ENCODE data around the gene GNPTG. TPM values are rescaled to one million over a fixed set of nuclear protein-coding genes. Genes with fewer than 3 reads are reported as not detected.

GNPTG gene
- total RNA-seq, 4 donors from 2014 or later: 20.6 to 37.5 (median 30.2) TPM

- Histone ChIP-seq H3K36me3 (peaks cover 0 to 19% of the 10 kb centered on the region in 2 donors), H3K9me3 (no peaks in the 10 kb centered on the region), H3K27ac (no peak overlapping the region), H3K27me3 (no peaks in the 10 kb centered on the region), H3K4me1 (peaks cover 11 to 18% of the 10 kb centered on the region in 2 donors), H3K4me3 (no peak overlapping the region)
- DNase-seq (no peak), ATAC-seq (no peak)
- intact Hi-C loops (cut with DNase I; ENCODE audit: low total_unique reads) (no loop called here), in situ Hi-C loops (cut with MboI; ENCODE audit: low sequenced_read_pairs in 4 of 4) (no loop called here)
- no peak for TF ChIP-seq CTCF (IDR thresholded peaks at IDR 0.05 in 4 of 5, conservative IDR thresholded peaks at IDR 0.05 in 1 of 5)
- no peak for TF ChIP-seq POLR2A (IDR thresholded peaks at IDR 0.05)
These were observed 5.9 kb upstream of the GNPTG start for GRCh38 chr16:1345651-1346421.

GRCh38 chr16:1346422-1347285 is 5.1 kb upstream of the GNPTG start:
- Histone ChIP-seq H3K4me1 (peaks cover 15 to 22% of the 10 kb centered on the region in 2 donors), H3K27ac (no peak overlapping the region), H3K27me3 (no peaks in the 10 kb centered on the region), H3K9me3 (no peaks in the 10 kb centered on the region), H3K36me3 (peaks cover 0 to 19% of the 10 kb centered on the region in 2 donors), H3K4me3 (no peak overlapping the region)
- in situ Hi-C loops (cut with MboI; ENCODE audit: low sequenced_read_pairs in 4 of 4): no loop called here
- DNase-seq (no peak), ATAC-seq (no peak)
- TF ChIP-seq POLR2A (IDR thresholded peaks at IDR 0.05): no peak
- no peak for TF ChIP-seq CTCF (IDR thresholded peaks at IDR 0.05 in 4 of 5, conservative IDR thresholded peaks at IDR 0.05 in 1 of 5)
- intact Hi-C loops (cut with DNase I; ENCODE audit: low total_unique reads): no loop called here

- intact Hi-C loops (cut with DNase I; ENCODE audit: low total_unique reads): no loop called here
- no peaks in the 10 kb centered on the region for H3K27me3 ChIP-seq
- ATAC-seq: no peak
- DNase-seq: no peak
- in situ Hi-C loops (cut with MboI; ENCODE audit: low sequenced_read_pairs in 4 of 4): no loop called here
- H3K27ac ChIP-seq: no peak overlapping the region
- H3K4me1 ChIP-seq: peaks cover 15 to 25% of the 10 kb centered on the region in 2 donors
- no peaks in the 10 kb centered on the region for H3K9me3 ChIP-seq
- peaks cover 0 to 19% of the 10 kb centered on the region in 2 donors for H3K36me3 ChIP-seq
- no peak overlapping the region for H3K4me3 ChIP-seq
- TF ChIP-seq CTCF (IDR thresholded peaks at IDR 0.05 in 4 of 5, conservative IDR thresholded peaks at IDR 0.05 in 1 of 5) (no peak), POLR2A (IDR thresholded peaks at IDR 0.05) (no peak)
These were observed 4.4 kb upstream of the GNPTG start for GRCh38 chr16:1347286-1347855.

- no peak overlapping the region for H3K27ac ChIP-seq
- intact Hi-C loops (cut with DNase I; ENCODE audit: low total_unique reads): no loop called here
- no peaks in the 10 kb centered on the region for H3K9me3 ChIP-seq
- in situ Hi-C loops (cut with MboI; ENCODE audit: low sequenced_read_pairs in 4 of 4): no loop called here
- H3K4me3 ChIP-seq: no peak overlapping the region
- DNase-seq (no peak), ATAC-seq (no peak)
- H3K27me3 ChIP-seq: no peaks in the 10 kb centered on the region
- peaks cover 17 to 27% of the 10 kb centered on the region in 2 donors for H3K4me1 ChIP-seq
- TF ChIP-seq CTCF (IDR thresholded peaks at IDR 0.05 in 4 of 5, conservative IDR thresholded peaks at IDR 0.05 in 1 of 5) (no peak), POLR2A (IDR thresholded peaks at IDR 0.05) (no peak)
- H3K36me3 ChIP-seq: peaks cover 0 to 19% of the 10 kb centered on the region in 2 donors
These were observed 3.8 kb upstream of the GNPTG start for GRCh38 chr16:1347962-1348361.

Data from gastrocnemius medialis (tissue), 4 donors.